Measurements from ENCODE around the gene SPATS2L.

GRCh38 chr2:200477667-200478131 lies 171.2 kb downstream of the SPATS2L start:
- TF ChIP-seq CTCF (IDR thresholded peaks at IDR 0.05; ENCODE audit: low read depth, low read length) (no peak), MAX (IDR thresholded peaks at IDR 0.05; ENCODE audit: low read depth, low read length) (no peak), POLR2A (IDR thresholded peaks at IDR 0.05; ENCODE audit: extremely low read depth, insufficient read length) (no peak), MYC (IDR thresholded peaks at IDR 0.05; ENCODE audit: low read depth, low read length) (no peak)
